GM21717 (cell line): ENCODE results near the gene JAM3.
"Not testable (repeated sequence)": the region's sequence is repeated elsewhere in the genome, so short reads cannot be mapped to it uniquely, and the experiment has no call there.

Experiments used
- ATAC-seq: cut with Tn5 transposase; IDR thresholded peaks from one replicate; pipeline ENCODE4 v1.9.1; 2021; ENCODE audit warnings: mild to moderate bottlenecking, moderate library complexity; ENCODE audit not compliant: unreplicated experiment

JAM3 gene

DNA sequence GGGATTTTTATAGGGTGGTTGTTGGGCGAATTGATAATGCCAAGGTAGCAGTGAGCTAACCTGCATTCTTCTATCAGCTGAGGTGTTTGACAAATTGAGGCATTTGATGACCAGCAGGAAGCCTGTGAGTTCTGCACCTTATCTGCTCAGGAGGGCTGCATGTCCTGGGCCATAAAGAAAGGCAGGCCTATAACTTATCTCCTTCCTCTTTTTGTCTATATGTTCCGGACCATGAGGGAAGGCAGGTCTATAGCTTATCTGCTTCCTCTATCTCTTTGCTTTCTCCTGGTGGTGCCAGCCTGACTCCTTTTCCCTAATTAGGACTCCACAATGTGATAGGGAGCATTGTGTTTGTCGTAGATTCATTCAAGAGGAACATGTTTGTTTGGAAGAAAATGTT is 8.6 kb upstream of the JAM3 start:
- ATAC-seq = no peak

DNA sequence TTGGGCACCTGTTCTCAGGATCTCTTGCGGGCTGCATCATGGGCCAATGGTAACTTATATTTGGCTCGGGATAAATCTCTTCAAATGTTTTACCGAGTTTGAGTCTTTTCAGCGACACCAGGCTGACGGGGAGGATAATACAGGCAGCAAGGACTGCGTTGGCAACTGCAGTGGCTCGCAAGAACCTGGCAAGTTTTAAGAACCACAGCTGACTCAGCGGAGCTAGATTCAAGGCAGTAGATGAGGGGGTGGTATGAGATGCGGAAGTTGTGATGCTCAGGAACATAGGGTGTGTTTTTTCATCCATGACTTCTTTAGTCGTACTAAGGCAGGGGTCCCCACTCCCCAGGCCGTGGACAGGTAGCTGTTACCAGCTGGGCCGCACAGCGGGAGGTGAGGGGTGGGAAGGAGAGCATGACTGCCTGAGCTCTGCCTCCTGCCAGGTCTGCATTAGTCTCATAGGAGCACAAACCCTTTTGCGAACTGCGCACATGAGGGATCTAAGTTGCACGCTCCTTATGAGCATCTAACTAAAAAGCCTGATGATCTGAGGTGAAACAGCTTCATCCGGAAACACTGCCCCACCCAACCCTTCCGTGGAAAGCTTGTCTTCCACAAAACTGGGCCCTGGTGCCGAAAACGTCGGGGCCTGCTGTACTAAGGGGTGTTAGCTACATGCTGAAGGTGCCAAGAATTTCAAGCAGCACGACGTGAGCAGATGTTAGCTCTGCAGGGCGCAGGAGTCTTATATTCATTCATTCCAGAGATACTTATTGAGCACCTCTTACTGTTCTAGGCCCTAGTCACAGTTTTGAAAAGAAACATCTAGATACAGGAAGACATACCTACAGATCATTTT is 6.4 kb upstream of the JAM3 start:
- no peak for ATAC-seq

DNA sequence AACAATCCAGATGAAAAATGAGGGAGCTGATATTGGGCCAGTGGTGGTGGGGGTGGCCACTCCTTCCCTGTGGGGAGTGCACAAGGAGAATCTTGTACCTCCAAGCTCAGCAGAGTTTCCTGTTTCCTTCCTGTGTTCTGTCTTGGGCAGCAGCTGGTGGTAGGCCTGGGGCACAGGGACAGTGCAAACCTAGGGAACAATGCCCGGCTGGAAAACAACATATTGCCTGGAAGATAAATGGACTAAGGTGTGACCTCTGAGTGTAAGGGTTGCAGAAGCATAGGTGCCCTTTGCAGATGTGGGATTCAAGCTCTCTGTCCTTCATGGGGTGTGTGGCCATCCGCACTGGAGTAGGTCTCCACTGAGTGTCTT is 5.8 kb upstream of the JAM3 start:
- no peak for ATAC-seq

DNA sequence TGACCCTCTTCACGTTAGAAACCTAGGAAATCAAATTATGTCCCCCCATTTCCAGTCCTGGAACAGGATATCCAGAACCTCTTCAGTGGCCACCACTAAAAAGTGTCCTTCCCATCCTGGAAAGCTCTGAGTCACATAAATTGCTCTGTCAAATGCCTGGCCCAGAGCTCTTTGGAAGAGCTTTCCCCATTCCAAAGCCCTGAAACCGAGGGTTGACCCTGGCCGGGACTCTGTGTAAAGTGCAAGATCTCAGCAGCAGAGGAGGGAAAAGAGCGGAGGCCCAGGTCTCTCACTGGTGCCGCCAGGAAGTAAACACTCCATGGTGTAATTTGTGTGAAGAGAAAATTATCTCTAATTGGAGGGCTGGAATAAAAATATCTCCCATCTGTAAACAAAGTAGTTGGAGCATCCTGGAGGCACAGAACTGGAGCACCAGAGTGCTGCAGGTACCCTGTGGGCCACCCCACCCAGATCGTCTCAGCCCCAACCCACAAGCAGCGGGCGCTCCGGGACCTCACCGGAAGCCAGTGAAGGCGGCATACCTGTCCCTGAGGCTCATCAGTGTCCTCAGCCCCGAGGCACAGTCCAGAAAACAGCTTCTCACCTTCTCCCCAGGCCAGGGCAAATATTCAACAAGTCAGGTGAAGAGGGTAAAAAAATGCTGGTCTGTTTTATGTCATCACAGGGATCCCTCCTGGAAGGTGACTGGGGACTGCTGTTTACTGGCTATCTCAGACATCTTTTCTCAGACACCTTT is 4.7 kb upstream of the JAM3 start:
- no peak for ATAC-seq

DNA sequence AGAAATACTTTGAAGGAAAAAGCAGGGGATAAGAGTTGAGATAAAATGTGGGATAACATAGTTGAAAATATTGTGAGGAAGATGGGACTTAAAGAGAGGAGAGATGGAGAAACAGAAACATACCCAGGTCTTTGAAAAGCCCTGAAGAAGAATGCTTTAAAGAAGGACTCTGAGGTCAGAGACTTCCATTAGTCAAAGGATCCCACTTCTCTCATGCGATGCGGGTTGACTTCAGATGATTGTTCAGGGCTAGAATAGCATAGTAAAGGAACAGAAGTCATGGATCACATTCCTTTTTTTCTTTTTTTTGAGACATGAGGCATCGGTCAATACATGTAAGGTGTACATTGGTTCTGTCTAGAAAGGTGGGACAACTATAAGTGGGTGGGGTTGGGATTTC is 3.5 kb upstream of the JAM3 start:
- no peak for ATAC-seq

DNA sequence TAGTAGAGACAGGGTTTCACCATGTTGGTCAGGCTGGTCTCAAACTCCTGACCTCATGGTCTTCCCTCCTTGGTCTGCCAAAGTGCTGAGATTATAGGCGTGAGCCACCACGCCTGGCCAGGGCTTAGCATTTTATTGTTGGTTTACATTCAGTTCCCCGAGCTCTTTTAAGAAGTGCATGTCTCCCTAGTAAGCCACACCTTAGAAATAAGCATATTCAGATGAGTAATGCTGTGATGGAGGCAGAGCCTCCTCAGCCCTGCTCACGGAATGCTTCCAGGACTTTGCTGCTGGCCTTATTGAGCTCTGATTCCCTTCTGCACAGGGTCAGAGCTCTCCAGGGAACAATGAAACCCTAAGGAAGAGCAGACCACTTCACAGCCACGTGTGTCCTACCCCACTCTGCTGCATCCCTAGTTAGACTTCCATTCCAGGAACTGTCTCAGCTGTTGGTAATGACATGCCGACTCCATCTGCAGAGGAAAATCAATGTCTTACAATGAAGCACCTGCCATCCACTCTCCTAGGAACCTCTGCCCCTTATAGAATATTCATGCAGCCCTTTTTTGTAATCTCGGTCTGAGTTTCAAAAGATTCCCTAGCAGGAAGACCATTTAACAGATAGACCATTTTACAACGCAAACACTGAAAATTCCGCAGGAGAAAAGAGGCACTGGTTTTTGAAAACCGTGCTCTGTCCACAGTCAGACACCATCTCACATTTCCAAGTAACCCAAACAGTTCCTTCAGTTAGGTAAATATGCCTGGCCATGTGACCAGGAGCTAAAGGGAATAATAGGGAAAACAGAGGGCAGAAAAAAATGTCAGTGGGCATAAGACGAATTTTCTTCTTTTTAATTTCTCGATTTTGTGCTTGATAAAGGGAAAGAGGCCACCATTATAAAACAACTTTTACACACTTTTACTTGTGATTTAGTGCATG is 1.7 kb upstream of the JAM3 start:
- no peak for ATAC-seq

DNA sequence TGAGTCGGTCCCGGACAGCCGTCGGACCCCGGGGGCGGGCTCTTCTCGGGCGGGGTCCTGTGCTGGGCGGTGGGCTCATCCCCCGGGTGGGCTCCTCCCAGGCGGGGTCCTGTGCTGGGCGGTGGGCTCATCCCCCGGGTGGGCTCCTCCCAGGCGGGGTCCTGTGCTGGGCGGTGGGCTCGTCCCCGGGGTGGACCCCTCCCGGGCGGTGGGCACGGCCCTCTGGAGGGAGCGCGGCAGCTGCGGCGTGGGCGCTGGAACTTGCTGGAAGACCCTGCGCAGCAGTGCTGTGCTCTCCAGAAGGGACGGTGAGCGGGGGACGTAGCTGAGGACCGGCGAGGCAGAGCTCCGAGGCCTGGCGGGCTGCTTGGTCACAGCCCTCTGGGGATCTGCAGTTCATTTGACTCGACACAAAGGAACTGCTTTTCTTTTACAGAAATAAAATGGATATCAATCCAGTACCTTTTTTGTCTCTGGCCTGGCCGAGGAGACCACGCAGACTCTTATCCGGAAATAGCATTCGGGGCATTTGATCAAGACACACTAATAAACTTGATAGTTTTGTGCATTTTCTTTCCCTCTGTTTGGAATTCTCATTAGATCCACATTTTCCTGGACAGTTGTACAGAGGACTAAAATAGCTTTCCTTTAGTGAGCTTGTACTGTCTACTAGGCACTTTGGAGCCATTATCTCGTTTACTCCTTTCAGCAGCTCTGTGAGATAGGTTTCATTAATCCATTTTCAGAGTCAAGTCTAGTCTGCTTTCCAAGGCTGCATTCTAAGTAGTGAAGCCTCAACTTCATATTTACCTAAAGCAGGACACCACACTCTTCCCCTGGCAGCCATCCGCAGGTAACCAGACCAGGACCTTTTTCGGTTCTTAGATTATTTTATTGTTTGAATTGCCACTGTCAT is 812 bp downstream of the JAM3 start:
- ATAC-seq = no peak

DNA sequence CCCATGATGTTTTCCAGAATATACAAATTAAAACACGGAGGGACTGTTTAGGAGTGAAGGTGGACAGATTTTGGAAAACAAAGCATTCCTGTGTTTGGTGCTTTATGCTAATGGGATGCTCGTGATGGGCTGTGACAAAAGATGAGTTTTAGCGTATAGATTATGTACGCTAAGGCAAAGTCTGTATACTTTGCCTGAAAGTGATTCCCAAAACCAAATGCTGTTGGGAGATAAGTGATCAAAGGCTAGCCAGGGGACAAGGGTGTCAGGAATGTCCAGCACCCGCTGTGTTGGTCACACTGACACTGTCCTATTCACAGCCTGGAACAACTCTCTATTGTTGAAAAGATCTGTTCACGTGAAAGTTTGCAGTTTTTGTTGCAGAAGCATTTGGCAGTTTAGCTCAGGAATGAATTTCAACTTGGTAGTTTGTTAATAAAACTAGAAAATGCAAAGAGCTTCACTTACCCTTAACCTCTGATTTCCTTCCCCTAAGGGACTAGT is 1.5 kb downstream of the JAM3 start:
- no peak for ATAC-seq

DNA sequence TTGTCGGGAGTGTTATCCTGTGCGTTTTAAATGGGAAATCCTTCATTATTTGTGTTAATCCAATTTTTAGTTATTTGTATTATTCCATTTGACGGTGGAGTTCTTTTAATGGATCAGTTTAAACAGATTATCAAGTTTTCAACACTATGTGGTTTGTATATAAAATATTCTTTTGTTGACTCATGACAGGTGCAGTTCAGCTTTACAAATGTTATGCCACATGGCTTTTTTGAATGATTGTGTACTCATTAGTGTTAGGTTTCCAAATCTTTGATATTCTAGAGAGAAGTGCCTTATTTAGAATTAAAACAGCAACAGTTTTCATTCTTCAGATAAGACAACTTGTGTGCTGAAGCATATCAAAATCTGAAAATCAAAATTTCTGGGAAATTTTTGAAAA is 2.4 kb downstream of the JAM3 start:
- ATAC-seq = no peak

DNA sequence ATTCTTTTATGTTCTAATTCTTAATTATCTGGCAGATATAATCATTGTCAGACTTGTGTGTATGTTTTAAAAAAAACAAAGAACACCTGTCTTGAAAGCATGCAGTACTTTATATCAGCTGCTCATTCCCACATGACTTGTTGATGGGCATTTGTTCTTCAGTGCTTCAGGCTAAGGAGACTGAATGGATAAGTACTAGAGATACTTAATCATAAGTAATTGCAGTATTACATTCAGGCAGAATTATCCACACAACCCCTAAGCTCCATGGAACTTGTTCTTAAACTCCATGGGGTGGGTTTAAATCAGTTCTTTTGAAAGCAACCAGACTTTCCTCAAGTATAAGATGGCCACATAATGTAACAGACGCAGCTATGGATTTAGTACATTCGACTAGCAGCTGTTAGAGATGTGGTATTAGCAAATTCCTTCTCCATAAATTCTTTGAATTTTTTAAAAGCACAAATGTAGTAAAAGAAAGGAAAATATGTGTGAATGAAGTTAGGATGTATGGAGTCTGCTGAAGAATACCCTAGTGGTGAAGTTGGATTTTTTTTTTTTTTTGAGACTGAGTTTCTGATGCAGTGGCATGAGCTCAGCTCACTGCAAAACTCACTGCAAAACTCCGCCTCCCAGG is 3.0 kb downstream of the JAM3 start:
- no peak for ATAC-seq

DNA sequence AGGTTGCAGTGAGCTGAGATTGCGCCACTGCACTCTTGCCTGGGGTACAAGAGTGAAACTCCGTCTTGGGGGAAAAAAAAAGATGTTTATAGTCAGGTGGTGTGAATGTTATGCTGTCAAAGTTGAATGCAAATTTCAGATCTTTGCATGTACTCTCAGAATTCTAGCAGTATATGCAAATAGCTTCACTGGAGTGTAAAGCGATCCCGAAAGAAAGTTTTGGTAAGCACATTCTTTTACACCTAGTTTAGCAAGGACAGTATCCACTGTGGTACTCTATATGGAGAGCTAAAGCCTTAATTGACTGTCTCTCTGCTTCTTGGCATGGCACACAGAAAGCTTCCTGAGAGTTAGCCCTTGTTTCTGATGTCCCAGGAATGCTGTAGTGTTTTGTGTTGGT is 4.0 kb downstream of the JAM3 start:
- ATAC-seq = peak; percentile 70

DNA sequence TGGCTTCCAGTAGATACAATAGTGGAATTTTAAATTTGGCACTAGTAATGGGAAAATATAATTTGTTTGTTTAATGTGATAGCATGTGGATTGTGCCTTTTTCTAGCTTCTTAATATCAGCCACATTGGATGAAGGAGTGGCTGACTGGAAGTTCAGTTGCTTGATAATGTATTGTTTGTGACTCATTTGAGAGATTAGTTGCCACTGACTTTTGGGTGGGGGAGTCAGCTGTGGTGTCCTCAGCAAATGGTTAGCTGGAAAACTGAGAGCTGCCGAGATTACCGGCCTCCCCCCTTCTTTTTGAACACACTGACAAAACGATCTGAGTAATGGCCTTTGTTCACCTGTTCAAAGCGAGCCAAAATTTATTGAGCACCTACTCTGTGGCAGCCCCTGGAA is 5.5 kb downstream of the JAM3 start:
- no peak for ATAC-seq

DNA sequence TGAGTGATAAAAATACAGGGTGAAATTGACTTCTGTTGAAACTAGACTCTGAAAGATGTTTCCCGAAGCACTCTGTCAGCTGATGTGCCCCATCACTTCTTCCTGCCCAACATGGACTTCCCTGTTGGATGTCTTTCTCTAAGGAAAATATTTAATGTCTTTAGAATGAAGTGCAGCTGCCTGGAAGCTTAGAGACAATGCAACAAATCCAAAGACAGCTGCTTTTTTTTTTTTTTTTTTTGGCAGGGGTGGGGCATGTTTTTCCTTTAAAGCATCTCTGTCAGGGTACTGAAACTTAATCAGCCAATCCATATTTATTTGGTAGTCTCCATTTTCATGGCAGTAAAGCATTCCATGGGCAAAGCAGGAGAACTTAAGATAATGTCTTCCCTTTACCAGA is 5.9 kb downstream of the JAM3 start:
- no peak for ATAC-seq

DNA sequence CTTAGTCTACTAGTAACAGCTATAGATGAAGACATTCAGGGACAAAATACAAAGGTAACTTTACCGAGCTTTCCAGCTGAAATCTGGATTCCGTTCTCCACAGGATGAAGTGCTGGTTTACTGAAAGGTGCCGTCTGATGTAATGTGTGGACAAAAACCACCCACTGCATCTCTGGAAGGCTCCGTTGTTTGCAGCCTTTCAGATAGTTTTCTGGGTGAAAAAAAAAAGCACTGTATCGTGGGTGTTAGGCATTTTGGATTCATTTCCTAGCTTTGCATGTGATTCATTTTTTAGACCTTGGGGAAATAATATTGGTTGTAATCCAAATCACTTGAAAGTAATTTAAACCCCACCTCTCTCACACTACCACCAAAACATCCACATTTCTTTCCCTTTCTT is 10.4 kb downstream of the JAM3 start:
- no peak for ATAC-seq

DNA sequence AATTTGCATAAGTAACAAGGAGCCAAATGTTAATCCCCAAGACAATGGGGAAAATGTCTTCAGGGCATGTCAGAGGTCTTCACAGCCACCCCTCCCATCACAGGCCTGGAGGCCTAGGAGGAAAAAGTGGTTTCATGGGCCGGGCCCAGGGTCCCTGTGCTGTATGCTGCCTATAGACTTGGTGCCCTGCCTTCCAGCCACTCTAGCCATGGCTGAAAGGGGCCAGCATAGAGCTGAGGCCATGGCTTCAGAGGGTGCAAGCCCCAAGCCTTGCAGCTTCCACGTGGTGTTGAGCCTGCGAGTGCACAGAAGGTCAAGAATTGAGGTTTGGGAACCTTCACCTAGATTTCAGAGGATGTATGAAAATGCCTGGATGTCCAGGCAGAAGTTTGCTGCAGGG is 12.4 kb downstream of the JAM3 start:
- not testable (repeated sequence) for ATAC-seq

DNA sequence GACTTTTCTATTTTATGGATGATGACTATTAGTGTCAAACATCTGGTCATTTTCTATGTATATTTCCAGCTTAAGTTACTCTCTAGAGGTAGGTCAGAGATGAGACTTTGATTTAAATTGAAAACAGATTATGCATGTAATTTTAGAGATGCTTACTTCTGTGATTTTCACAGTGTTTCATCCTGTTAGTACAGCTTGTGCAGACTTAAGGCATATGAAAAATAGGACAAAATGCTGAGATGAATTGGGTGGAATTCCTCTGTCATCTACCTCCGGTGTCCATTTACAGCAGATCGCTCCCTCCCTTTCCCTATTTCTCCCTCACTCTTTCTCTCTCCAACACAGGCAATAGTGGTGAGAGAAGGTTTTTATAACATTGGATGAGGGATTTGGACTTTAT is 14.1 kb downstream of the JAM3 start:
- no peak for ATAC-seq

DNA sequence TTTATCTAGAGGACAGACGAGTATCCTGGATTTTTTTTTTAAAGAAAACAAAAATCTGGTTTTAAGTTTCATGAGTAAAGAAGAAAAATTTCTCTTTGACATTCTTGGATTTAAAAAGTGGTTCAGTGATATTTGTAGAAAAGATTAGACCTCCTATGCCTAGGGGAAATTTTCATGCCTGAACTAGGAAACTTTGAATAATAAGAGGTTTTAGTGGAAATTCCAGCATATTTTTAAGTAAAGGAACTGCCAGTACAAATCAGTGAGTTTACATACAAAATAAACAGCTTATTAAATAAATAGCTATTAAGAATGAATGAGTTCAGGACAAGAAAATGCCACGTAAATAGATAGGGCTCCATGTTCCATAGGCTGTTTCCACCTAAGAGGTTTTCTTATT is 17.5 kb downstream of the JAM3 start:
- ATAC-seq = no peak

DNA sequence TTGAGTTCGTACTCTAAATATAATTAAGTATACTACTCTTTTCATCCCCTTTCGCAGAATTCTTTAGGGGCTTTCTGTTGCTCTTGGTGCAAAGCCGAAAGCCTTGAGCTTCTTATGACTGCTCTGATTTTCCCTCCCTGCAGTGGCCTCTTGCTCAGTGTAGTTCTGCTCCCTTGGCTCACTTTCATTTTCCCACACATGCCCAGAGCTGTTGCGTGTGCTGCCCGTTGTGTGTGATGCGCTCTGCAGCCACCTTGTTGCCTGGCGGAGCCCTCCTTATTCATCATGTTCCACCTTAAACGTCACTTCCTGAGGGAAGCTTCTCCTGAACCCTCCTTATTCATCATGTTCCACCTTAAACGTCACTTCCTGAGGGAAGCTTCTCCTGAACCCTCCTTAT is 23.1 kb downstream of the JAM3 start:
- not testable (repeated sequence) for ATAC-seq

DNA sequence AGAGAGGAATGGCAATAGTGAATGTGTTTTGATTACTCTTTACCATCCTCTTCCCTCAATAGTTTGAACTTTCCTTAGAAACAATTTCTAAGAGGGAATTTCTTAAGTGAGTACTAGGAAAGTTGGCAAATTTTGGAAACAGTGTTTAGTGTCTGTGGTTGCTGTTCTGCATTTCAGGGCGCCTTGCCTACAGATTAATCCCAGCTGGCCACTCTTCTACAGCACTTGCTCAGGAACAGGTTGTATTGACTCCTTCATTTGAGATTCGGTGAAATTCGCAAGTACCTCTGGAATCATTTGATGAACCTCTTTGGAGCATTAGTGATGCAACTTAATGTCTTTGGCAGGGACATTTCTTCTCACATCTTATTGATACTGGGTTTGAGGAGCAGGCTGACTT is 28.3 kb downstream of the JAM3 start:
- ATAC-seq = no peak
